SHP77 (cell line): ENCODE measurements around the gene BLOC1S5.

Source experiments
- DNase-seq, 2 experiments: peaks; one replicate each; lab custom pipeline; 2025; lab: John Stamatoyannopoulos, UW

BLOC1S5 gene, protein sequence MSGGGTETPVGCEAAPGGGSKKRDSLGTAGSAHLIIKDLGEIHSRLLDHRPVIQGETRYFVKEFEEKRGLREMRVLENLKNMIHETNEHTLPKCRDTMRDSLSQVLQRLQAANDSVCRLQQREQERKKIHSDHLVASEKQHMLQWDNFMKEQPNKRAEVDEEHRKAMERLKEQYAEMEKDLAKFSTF

DNA sequence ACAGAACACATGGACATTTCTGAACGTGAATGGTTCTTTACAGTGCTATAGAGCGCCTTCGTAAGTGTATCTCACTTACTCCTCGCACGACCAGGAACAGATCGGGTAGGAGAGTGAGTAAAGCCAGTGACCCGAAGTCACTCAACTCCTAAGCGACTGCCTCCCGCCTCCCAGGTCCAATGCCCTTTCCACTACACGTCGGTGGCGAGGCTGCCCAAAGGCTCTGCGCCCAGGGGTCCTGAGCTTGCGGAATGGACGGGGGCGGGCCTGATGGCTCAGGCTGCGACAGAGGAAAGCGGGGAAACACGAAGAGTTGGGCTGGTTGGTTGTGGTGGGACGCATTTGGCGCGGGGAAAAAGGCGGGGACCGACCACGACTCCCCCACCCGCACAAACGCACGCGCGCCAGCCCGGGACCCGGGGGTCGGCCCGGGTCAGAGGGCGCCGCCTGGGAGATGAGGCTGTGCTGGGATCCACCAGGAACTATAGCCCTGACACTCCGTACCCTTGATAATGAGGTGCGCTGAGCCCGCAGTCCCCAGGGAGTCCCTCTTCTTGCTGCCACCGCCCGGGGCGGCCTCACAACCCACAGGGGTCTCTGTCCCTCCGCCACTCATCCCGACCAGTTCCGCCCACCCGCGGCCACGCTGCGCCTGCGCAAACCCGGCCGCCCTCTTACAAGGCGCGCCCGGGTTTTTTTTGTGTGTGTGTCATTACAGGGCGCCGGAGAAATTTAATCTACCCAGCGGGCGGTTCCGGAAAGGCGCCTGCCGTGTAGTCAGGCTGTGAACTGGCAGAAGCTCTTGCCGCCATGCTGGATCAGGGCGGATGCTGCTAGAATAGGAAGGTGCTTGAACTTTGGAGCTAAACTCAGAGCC lies at the start of gene BLOC1S5:
BLOC1S5 (minus strand) TSS at position 629 of the 877 bp plus-strand sequence; CDS start at position 616, 13 bp downstream.
- DNase-seq: peak; percentile 94 to 97

DNA sequence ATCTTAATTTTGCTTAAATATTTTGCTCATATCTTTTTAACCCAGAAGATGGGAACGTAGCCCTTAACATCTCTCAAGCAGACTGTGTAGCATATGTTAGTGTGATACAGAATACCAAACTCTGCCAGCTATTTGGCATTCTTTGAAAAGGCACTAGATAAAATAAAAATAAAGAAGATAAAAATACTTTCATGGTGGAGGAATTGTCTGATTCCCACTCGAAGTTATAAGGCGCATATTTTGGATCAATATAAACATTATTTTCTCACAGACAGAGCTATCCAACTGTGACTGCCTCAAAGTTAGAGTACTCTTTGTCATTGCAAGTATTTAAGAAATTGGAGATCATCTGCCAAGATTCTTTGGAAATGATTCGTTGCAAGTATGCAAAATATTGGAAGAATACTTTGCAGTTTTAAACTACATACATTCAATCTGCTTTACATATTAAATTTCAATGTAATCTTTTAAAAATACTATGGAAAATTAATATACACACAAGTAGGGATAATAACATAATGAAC lies 49.0 kb upstream of the BLOC1S5 start:
- no peak for DNase-seq

DNA sequence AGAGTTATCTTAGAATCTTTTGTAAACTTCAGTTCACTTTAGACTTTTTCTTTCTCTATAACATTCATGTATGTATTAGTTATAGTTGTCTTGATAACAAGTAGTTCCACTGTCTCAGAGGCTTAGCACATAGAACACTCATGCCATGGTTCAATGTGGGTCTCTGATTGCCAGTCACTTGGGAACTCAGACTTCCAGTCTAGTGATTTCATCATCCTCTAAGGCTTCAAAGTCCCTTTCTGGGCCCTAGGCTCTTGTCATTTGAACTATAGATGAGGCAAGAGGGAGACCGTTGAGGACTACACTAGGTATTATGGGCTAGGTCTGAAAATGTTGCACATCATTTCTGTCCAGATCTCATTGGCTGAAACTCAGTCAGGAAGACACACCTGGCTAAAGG lies 46.5 kb upstream of the BLOC1S5 start:
- DNase-seq: no peak

DNA sequence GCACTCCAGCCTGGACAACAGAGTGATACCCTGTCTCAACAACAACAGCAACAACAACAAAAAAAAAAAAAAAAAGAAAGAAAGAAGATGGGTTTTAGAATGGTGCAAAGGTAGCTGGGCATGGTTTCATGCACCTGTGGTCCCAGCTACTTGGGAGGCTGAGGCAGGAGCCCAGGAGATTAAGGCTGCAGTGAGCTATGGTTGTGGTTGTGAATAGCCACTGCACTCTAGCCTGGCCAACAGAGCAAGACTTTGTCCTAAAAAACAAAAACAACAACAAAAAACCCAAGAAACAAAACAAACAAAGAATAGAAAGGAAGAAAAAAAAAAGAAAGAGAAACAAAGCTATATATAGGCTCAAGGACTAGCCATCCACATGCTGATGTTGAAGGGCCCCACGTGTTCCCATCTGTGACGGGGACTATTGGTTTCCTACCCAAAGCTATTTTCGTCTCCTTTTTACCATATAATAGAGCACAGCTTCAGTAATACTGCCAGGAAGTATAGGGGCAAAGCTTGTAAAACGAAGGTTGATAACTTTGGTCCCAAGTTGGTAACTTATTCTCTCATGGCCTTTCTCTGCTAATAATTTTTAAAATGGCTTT lies 46.0 kb upstream of the BLOC1S5 start:
- no peak for DNase-seq

DNA sequence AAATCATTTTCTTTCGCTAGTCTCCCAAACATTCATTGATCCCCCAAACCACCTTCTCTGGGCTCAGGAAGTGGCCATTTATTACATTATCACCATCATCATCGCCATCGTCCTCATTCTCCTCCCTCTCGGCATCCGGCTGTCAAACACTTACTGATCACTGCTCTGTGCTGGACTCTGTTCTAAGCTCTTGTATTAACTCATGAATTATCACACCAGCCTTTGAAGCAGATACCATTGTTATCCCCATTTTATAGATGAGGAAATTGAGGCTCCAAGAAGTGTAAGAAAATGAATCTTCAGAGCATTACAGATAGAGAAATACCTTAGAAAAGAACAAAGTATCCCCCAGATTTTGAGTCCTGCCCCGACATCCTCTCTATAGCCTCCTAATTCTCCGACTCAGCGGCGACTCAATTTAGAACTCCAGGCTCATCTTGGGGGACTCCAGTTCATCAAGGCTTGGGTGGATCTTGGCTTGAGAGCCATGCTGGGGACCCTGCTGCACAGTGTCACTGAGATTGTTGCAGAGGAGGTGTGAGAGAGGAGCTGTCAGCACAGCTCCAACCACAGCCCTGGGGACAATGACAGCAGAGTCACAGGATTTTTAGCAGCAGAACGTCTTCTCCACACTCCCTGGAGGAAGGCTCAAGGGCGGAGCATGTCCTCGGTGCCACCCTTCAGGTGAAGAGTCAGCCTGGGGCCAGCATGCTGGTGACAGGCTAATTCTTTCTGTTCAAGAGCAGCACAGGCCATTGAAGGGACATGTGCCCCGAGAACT lies 44.8 kb upstream of the BLOC1S5 start:
- DNase-seq: no peak

DNA sequence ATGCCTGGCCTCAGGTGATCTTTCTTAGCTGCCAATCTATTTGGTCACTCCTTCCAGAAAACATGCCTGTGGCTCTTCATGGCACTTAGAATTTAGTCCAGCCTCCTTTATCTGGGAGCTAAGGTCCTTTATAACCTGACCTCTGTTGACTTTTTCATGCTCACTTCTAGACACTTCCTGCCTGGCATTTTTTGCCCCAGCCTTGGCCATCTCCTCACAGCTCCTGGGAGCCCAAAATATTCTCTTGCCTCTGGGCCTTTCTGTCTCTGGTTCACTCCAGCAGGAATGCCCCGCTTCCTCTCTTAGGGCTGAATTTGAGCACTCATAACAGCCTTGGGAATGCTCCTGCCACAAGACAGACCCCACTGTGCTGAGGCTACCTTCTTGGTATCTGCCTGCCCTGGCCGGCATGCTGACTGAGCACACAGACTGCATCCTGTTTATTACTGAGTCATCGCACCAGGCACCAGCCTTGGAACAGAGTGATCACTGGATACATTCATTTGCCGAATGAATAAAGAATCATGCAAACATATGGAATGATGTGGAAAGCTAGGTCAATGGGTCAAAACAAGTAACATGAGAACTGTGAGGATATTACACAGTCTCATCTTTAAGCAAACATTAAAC lies 44.0 kb upstream of the BLOC1S5 start:
- DNase-seq: peak in 1 of 2 experiments; percentile 33

DNA sequence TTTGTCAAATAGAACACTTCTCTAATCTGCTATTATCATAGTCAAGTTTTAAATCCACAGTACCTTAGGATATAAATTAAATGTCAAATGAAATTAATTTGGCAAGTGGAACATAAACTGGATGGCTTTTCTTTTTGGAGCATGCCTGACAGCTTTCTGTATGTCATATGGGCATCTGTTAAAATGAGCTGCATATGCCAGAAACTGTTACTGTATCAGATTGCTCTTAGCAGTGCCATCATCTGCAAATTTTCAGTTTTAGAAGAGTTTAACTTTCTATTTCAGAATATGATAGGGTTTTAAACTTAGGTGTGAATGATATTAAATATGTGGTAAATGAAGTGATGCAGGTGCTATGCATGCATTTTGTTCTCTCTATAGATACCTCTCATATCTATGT lies 41.6 kb upstream of the BLOC1S5 start:
- DNase-seq: no peak

DNA sequence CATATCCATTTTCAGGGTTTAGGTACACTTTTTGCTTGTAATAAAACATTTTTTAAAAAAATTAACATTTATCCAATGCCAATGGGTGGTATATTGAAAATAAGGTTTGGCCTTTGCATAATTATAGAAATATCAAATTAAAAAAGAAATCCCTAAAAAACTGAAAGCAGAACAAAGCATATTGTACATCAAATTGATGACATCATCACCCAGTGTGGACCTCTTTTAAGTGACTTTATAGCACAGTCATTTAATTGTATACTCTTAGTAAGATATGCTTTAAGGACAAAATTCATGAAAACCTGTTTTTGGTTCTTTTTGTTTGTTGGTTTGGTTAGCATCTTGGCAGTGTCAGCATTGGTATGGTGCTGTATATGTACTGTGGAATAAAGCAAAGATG lies 39.5 kb upstream of the BLOC1S5 start:
- DNase-seq: no peak

DNA sequence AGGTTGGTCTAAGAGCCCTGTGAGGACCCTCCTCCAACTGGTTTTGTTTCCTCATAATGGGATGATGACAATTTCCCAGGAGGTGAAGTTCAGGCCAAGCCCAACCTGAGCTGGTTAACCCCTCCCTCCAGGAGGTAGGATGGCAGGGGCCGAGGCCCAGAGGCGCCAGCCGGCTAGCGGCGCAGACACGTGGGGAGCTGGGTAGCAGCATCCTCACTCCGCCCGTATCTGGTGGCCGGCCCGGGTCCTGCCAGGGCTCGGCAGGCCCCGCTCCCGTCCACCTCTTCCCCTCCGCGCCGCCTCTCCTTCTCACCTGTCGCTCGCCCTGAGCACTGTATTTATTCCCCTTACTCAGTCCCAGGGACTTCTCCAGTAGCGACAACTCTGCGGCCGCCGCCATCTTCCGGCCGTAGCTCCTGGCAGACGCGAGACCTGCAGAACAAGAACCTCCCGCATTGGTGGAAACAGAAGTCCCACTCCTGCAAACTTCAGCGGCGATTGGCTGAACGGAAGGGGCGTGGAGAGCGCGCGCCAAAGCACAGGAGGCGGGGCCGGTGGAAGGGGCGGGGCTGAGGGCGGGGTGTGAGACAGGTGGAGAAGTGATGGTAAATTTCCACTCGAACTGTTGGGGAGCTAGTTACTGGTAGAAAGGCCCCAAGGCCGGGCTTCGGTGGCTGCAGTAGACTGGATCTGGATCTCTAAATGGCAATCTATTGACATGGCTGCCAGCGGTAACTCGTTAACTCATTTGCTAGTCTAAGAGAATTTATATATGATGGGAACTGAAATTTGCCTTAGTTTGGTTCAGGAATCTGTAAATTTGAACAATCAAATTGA lies 38.2 kb upstream of the BLOC1S5 start, which contains the start of gene EEF1E1:
EEF1E1 (minus strand) TSS at position 427 of the 837 bp plus-strand sequence; CDS start at position 400, 27 bp downstream.
- DNase-seq: peak; percentile 94 to 95

DNA sequence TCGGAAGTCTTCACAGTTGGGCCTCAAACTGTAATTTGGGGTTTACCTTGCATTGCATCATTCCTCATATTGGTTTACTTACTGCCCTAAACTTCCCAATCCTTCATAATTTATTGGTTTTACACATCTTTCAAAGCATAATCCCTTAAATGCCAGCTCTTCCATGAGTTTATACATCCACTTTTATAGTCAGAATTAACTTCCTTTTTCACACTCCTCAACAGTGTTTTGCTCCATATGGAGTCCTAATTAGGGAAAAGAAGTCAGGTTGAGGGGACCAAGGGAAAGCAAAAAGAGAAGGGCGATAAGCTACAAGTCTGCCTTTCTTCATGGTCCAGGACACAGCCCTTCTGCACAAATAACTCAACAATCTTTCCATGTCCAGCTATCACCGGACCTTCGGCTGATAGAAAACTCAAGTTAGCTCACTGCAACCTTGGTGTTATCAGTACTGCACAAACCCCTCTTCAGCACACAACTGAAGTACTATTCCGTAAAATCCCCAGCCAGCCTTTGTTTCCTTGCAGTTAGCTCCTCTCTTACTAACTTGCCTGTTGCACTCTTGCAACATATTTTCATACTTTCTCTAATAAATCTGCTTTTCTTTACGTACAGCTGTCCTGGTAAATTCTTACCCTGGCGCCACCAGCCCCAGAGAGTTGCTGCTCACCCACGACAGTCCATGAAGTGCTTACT lies 36.1 kb upstream of the BLOC1S5 start:
- DNase-seq: no peak

DNA sequence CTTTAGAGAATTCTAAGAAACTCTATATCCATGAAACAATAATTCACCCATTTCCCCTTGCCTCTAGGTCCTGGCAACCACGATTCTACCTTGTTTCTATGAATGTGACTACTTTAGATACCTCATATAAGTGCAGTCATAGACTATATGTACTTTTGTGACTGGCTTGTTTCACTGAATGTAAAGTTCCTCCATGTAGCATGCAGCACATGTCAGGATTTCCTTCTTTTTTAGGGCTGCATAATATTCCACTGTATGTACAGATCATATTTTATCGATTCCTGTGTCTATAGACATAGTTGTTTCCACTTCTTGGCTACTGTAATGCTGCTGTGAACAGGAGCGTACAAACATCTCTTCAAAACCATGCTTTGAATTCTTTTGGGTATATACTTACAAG lies 26.5 kb upstream of the BLOC1S5 start:
- DNase-seq: no peak

DNA sequence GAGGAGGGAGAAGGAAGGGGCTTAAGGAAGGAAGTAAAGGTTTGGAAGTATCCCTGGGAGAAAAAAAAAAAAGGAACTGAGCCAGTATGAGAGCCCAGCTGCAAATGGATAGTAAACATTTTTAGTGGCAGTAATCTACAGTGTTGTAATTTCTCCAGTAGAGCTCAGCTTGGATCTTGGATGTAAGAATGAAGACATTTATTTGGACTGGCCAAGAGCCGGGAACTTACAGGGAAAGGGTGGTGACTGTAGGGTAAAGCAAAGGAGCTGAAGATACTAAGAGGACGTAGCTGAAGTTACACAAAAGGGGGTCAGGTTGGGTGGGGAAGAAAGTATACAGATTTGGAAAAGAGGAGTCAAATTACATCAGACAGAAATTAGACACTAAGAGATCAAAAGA lies 24.7 kb upstream of the BLOC1S5 start:
- no peak for DNase-seq

DNA sequence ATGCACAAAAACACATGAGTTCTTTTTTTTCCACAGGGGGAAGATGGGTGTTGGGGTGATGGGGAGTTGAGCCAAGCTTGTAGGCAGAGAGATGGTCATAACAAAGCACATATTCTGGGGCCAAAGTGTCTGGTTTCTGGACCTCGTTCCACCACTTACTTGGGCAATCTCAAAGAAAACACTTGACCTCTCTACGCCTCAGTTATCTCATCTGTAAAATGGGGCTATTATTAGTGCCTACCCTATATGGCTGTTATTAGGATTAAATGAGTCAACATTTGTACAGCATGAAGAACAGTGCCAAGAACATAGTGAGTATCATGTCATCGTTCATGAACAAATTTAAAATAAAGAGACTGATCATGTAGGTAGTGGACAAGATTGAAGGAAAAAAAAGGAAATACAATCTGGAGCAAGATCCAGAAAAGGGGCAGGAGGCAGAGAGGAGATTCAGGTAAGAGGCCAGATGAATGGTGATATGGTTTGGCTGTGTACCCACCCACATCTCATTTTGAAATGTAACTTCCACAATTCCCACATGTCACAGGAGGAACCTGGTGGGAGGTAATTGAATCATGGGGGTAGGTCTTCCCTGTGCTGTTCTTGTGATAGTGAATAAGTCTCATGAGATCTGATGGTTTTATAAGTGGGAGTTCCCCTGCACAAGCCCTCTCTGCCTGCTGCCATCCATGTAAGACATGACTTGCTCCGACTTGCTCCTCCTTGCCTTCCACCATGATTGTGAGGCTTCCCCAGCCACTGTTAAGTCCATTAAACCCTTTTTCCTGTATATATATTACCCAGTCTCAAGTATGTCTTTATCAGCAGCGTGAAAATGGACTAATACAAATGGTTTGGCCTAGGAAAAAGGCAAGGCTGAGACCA lies 23.9 kb upstream of the BLOC1S5 start:
- no peak for DNase-seq

DNA sequence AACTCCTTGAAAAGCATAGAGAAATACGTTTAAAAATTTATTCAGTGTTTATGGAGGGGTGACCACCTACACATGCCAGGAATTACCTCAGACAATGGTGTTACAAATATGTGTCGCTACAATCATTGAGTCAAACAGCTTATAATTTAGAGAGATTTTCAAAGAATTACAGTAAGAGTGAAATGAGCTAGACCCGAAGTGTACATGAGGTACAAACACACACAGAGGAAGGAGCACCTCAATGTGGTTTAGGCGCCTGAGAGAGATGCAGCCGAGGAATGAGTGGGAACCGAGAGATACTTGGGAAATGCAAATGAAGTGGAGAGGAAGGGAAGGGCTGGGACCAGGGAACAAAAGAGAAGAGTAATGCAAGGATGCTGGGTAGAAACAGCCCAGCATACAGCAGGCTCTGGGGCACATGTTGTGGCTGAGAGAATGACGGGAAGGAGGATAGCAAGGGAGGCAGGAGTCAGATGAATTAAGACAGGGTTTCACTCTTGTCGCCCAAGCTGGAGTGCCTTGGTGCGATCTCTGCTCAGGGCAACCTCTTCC lies 22.6 kb upstream of the BLOC1S5 start:
- DNase-seq: no peak

DNA sequence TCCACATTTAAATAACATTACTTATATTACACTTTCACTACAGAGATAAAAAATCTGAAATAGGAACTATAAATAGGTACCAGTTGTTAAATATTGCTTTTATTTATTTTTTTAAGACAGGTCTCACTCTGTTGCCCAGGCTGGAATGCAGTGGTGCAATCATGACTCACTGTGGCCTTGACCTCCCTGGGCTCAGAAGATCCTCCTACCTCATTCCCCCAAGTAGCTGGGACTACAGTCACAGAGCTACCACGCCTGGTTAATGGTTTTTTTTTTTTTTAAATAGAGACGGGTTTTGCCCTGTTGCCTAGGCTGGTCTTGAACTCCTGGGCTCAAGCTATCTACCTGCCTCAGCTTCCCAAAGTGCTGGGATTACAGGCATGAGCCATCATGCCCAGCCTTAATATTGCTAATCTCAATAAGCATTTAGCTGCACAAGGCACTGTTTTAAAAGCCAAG lies 20.9 kb upstream of the BLOC1S5 start:
- no peak for DNase-seq

DNA sequence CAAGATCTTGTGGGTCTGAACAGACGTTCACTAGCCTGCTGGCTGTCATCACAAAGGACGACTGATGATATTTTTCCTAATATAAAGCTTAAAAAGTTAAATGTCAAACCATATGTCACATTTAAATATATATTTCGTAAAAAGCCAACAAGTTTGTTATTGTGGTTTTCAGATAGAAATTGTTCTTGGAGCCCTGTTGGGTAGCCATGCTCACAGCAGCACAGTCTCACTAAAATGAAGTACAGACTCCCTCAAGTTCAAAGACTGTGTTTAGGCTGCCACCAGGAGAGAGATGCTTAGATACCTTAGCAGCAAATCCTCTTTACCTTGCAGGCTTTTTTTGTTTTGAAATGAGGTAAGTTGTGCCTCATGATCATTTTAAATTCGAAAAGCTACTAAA lies 20.4 kb upstream of the BLOC1S5 start:
- no peak for DNase-seq

DNA sequence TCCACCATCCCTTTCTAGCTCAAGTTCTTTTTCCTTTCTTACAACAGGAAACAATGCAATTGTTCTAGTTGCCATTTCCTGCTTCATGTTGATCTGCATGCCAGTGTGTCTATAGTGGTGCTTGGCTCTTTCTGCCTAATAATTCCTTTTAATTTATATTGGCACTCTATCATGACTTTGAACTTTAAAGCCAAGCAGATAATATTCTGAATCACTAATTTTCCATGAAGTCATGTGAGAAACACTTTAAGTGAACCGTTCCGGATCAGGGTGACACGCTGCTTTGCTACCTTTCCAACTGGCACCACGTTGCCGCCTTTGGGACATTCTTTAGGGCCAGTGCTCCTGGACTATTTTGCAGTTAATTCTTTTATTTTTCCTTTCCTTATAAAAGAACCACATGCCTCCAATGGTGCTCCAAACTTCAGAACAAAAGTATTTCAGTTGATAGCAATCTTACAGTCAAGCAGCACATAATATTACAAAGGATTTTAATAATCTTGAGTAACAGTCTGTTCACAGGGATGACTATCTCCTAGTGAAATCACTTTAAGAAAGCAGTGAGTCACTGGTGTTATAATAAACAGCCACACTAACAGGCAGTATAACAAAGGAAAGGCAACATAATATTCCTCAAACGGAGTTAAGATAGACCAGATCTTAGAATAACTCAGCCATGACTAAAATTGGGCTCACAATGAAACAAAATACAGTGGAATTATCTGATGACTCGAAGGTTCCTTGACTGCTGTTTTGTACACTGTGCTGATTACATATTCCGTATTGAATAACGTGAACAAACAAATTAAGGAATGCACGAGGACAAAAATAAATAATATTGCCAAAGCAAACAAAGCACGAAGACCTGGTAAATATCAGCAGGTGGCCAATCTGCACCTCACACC lies 19.0 kb upstream of the BLOC1S5 start:
- DNase-seq: no peak
